ENCODE measurements around the gene SH3RF3. TPM values are rescaled to one million over a fixed set of nuclear protein-coding genes. Genes with fewer than 3 reads are reported as not detected.

Gene SH3RF3
- polyA plus RNA-seq, 1 of the 3 experiments (the other 2 are of a cell fraction): 1.9 TPM

GRCh38 chr2:109098921-109099273 lies 30.1 kb upstream of the SH3RF3 start:
- DNase-seq: no peak
- Histone ChIP-seq H3K9ac (no peak overlapping the region), H3K79me2 (ENCODE audit: insufficient read depth) (no peaks in the 10 kb centered on the region), H3K4me1 (ENCODE audit: control insufficient read depth in 1 of 2, insufficient read depth in 2 of 2, low read depth in 1 of 2, low read length in 1 of 2) (no peaks in the 10 kb centered on the region), H3K4me3 (ENCODE audit: low read depth in 2 of 2, low read length in 1 of 2) (no peak overlapping the region), H3K9me2 (no peaks in the 10 kb centered on the region), H3K27me3 (ENCODE audit: insufficient read depth) (peaks cover 8% of the 10 kb centered on the region; the same call in 1 of the 2 replicates), H3K27ac (ENCODE audit: low read depth in 2 of 2, low read length in 1 of 2) (no peak overlapping the region), H3K4me2 (no peak overlapping the region), H4K20me1 (ENCODE audit: insufficient read depth) (no peaks in the 10 kb centered on the region), H2AFZ (ENCODE audit: low read depth) (no peak overlapping the region), H3K9me3 (no peaks in the 10 kb centered on the region), H3F3A (replicated peaks; ENCODE audit: insufficient read depth) (no peaks in the 10 kb centered on the region), H3K36me3 (replicated peaks in 1 of 2; ENCODE audit: control insufficient read depth in 1 of 2, insufficient read depth in 2 of 2, low read length in 1 of 2) (no peaks in the 10 kb centered on the region)
- TF ChIP-seq EZH2phosphoT487 (IDR thresholded peaks at IDR 0.05; ENCODE audit: borderline replicate concordance, low read depth) (no peak), SMC3 (IDR thresholded peaks at IDR 0.05; ENCODE audit: low read depth, low read length) (no peak)
- ChIA-PET CTCF (no interaction called here), POLR2A (no interaction called here)
- WGBS (ENCODE audit: low lambda C conversion rate): 67% methylated on average over 7 of the region's 7 CpGs

DNA sequence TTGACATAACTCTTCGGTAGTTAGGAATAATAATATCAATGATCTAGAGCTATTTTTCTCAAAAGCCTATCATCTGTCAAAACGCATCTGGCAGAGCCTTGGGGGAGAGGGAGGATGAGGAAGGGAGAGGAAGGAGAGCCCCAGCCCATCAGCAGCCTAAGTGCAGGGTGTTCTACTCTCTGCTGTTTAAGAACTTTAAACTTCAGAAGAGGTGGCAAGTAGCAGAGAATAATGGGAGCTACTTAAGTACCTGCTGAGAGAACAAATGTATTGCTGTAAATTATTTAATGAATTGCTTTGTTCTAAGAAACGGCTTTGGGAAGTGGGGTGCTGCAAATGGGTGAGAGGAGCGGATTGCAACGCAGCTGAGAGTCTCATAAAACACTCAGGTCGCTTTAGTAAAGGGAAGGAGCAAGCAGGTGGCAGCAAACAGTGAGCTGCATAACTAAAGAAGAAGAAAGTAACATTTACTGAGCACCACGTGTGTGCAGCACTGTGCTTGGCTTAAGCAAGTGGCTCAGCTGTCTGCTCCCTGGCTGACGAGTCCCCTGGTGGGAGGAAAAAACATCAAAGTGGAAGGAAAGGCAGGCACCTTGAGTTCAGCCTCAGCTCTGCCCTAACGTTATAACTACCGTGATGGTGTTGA lies 26.3 kb upstream of the SH3RF3 start:
- Histone ChIP-seq H3F3A (replicated peaks; ENCODE audit: insufficient read depth) (no peaks in the 10 kb centered on the region), H3K9me2 (no peaks in the 10 kb centered on the region), H4K20me1 (ENCODE audit: insufficient read depth) (no peaks in the 10 kb centered on the region), H2AFZ (ENCODE audit: low read depth) (no peak overlapping the region), H3K4me3 (ENCODE audit: low read depth in 2 of 2, low read length in 1 of 2) (no peak overlapping the region), H3K9me3 (no peaks in the 10 kb centered on the region), H3K9ac (no peak overlapping the region), H3K4me1 (ENCODE audit: control insufficient read depth in 1 of 2, insufficient read depth in 2 of 2, low read depth in 1 of 2, low read length in 1 of 2) (no peaks in the 10 kb centered on the region), H3K27me3 (ENCODE audit: insufficient read depth) (peaks cover 8% of the 10 kb centered on the region; the same call in 1 of the 2 replicates), H3K79me2 (ENCODE audit: insufficient read depth) (no peaks in the 10 kb centered on the region), H3K4me2 (no peak overlapping the region), H3K36me3 (replicated peaks in 1 of 2; ENCODE audit: control insufficient read depth in 1 of 2, insufficient read depth in 2 of 2, low read length in 1 of 2) (no peaks in the 10 kb centered on the region), H3K27ac (ENCODE audit: low read depth in 2 of 2, low read length in 1 of 2) (no peak overlapping the region)
- ChIA-PET CTCF (no interaction called here), POLR2A (no interaction called here)
- DNase-seq: no peak
- TF ChIP-seq ELF1 (IDR thresholded peaks at IDR 0.05) (no peak), GABPA (IDR thresholded peaks at IDR 0.05; ENCODE audit: low read depth) (no peak), RXRA (IDR thresholded peaks at IDR 0.05; ENCODE audit: borderline replicate concordance, low read depth) (no peak)
- TF ChIP-seq, protein P1, sequence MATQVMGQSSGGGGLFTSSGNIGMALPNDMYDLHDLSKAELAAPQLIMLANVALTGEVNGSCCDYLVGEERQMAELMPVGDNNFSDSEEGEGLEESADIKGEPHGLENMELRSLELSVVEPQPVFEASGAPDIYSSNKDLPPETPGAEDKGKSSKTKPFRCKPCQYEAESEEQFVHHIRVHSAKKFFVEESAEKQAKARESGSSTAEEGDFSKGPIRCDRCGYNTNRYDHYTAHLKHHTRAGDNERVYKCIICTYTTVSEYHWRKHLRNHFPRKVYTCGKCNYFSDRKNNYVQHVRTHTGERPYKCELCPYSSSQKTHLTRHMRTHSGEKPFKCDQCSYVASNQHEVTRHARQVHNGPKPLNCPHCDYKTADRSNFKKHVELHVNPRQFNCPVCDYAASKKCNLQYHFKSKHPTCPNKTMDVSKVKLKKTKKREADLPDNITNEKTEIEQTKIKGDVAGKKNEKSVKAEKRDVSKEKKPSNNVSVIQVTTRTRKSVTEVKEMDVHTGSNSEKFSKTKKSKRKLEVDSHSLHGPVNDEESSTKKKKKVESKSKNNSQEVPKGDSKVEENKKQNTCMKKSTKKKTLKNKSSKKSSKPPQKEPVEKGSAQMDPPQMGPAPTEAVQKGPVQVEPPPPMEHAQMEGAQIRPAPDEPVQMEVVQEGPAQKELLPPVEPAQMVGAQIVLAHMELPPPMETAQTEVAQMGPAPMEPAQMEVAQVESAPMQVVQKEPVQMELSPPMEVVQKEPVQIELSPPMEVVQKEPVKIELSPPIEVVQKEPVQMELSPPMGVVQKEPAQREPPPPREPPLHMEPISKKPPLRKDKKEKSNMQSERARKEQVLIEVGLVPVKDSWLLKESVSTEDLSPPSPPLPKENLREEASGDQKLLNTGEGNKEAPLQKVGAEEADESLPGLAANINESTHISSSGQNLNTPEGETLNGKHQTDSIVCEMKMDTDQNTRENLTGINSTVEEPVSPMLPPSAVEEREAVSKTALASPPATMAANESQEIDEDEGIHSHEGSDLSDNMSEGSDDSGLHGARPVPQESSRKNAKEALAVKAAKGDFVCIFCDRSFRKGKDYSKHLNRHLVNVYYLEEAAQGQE (IDR thresholded peaks at IDR 0.05; ENCODE audit: low read depth, low read length): no peak
- 50% methylated on average over 10 of the region's 10 CpGs for WGBS (ENCODE audit: low lambda C conversion rate)

DNA sequence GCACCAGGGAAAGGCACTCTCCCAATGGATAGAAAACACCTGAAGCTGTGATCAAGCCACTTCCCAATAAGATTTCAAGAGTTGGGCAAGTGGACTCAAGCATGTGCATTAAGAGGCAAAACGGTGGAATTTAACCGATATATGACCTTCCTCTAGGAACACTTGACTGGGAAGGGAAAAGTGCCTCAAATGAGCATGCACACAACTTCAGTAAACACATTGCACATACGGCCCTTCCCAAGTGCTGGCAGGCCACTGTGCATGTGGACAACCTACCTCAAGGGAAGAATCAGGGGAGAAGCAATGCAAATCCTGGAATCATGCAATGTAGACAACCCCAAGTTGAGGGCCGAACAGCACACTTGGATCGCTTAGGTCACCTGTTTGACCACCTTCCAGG lies 23.9 kb upstream of the SH3RF3 start:
- no peak overlapping the region for H3K27ac ChIP-seq (ENCODE audit: low read depth in 2 of 2, low read length in 1 of 2)
- H3K9ac ChIP-seq: no peak overlapping the region
- DNase-seq: no peak
- H3K4me2 ChIP-seq: no peak overlapping the region
- no peaks in the 10 kb centered on the region for H3K79me2 ChIP-seq (ENCODE audit: insufficient read depth)
- peaks cover 0 to 16% of the 10 kb centered on the region in 2 experiments; a peak in 2 of 4 replicates for H3K4me1 ChIP-seq (ENCODE audit: control insufficient read depth in 1 of 2, insufficient read depth in 2 of 2, low read depth in 1 of 2, low read length in 1 of 2)
- no peak overlapping the region for H3K4me3 ChIP-seq (ENCODE audit: low read depth in 2 of 2, low read length in 1 of 2)
- no peaks in the 10 kb centered on the region for H4K20me1 ChIP-seq (ENCODE audit: insufficient read depth)
- H3K27me3 ChIP-seq (ENCODE audit: insufficient read depth): peaks cover 6% of the 10 kb centered on the region; the same call in 1 of the 2 replicates
- H2AFZ ChIP-seq (ENCODE audit: low read depth): no peak overlapping the region
- H3K9me3 ChIP-seq: no peaks in the 10 kb centered on the region
- no peaks in the 10 kb centered on the region for H3K9me2 ChIP-seq
- no peaks in the 10 kb centered on the region for H3K36me3 ChIP-seq (replicated peaks in 1 of 2; ENCODE audit: control insufficient read depth in 1 of 2, insufficient read depth in 2 of 2, low read length in 1 of 2)
- CTCF ChIA-PET: no interaction called here
- WGBS (ENCODE audit: low lambda C conversion rate): 79% methylated on average over 5 of the region's 5 CpGs
- POLR2A ChIA-PET: no interaction called here
- no peaks in the 10 kb centered on the region for H3F3A ChIP-seq (replicated peaks; ENCODE audit: insufficient read depth)
- TF ChIP-seq RFX5 (IDR thresholded peaks at IDR 0.05; ENCODE audit: low read length) (no peak), MXI1 (IDR thresholded peaks at IDR 0.05; ENCODE audit: low read depth, low read length) (no peak), SMC3 (IDR thresholded peaks at IDR 0.05; ENCODE audit: low read depth, low read length) (no peak), POLR2AphosphoS5 (IDR thresholded peaks at IDR 0.05; ENCODE audit: low read depth, low read length) (no peak), NRF1 (IDR thresholded peaks at IDR 0.05; ENCODE audit: low read depth, low read length) (no peak), TEAD4 (IDR thresholded peaks at IDR 0.05; ENCODE audit: borderline replicate concordance, insufficient read depth) (no peak), TCF12 (IDR thresholded peaks at IDR 0.05) (no peak), MEF2A (IDR thresholded peaks at IDR 0.05; ENCODE audit: borderline replicate concordance, low read depth) (no peak), ELF1 (IDR thresholded peaks at IDR 0.05) (no peak)
- TF ChIP-seq, protein P1 (IDR thresholded peaks at IDR 0.05; ENCODE audit: low read depth, low read length): no peak
- TF ChIP-seq, protein P2, sequence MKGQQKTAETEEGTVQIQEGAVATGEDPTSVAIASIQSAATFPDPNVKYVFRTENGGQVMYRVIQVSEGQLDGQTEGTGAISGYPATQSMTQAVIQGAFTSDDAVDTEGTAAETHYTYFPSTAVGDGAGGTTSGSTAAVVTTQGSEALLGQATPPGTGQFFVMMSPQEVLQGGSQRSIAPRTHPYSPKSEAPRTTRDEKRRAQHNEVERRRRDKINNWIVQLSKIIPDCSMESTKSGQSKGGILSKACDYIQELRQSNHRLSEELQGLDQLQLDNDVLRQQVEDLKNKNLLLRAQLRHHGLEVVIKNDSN (IDR thresholded peaks at IDR 0.05; ENCODE audit: borderline replicate concordance, low read depth): no peak

Measured in SK-N-SH (cell line).